SU-DHL-6 (cell line): ENCODE measurements around the gene SVIL.

Experiments
- EZH2phosphoT487 ChIP-seq: fragments of 200-600 bp; sonication (generic), shearing (Covaris generic); conservative IDR thresholded peaks from 2 replicates; pipeline ENCODE4 v1.6.1; 2018; ENCODE audit warnings: mild to moderate bottlenecking, antibody characterized with exemption, low read length, moderate library complexity, mixed read lengths
- TF ChIP-seq, protein P1 (sequence below): fragments of 200-600 bp; sonication (generic); IDR thresholded peaks from one replicate; pipeline ENCODE4 v1.5.1; 2017; ENCODE audit warnings: antibody characterized with exemption, mild to moderate bottlenecking, low read length, moderate library complexity; ENCODE audit not compliant: insufficient read depth, poor library complexity, severe bottlenecking

DNA sequence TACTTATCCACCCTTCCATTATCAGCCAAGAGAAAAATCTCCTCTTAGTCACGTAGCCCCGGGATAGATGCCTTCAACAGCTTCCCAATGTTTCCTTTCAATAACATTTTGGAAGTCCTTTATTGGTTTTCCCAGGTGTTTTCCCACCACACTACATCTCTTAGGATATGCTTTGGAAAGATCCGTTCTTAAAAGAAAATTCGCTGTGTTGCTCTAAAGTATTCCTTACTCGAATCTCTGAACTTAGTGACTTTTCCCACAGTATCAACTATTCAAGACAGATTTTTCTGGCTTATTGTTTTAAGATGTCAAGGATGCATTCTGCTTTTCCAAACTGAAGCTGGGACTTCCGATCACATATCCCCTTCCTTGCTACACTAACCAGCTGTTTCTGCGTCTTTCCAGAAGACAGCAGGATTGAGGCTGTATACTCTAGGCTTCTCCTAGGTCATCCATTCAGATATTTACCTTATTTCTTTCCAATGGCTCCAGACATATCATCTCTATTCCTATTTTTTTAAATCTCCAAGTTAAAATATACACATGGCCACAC is 36.5 kb upstream of the SVIL start:
- TF ChIP-seq, protein P1, sequence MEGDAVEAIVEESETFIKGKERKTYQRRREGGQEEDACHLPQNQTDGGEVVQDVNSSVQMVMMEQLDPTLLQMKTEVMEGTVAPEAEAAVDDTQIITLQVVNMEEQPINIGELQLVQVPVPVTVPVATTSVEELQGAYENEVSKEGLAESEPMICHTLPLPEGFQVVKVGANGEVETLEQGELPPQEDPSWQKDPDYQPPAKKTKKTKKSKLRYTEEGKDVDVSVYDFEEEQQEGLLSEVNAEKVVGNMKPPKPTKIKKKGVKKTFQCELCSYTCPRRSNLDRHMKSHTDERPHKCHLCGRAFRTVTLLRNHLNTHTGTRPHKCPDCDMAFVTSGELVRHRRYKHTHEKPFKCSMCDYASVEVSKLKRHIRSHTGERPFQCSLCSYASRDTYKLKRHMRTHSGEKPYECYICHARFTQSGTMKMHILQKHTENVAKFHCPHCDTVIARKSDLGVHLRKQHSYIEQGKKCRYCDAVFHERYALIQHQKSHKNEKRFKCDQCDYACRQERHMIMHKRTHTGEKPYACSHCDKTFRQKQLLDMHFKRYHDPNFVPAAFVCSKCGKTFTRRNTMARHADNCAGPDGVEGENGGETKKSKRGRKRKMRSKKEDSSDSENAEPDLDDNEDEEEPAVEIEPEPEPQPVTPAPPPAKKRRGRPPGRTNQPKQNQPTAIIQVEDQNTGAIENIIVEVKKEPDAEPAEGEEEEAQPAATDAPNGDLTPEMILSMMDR = no peak
- TF ChIP-seq EZH2phosphoT487 = no peak
